Large intestine (tissue), 1 donor: ENCODE results near the gene SMCP. TPM values are rescaled to one million over a fixed set of nuclear protein-coding genes. Genes with fewer than 3 reads are reported as not detected.

Experiments used
- polyA plus RNA-seq: library from polyadenylated mRNA; unstranded; fragments of 120-200 nt; gene quantifications from one replicate; pipeline ENCODE4 v1.2.1, GENCODE V29; 2013

Gene SMCP
- polyA plus RNA-seq, 1 donor, result not detected

Other genes with a start within 250 kb of the SMCP start
- gene LCE2D, start 214.9 kb upstream of the SMCP start, polyA plus RNA-seq, result not detected
- not detected for gene LCE2C, start 203.0 kb upstream of the SMCP start, polyA plus RNA-seq
- gene LCE2B, start 192.2 kb upstream of the SMCP start, polyA plus RNA-seq, result not detected
- not detected for gene LCE2A, start 180.0 kb upstream of the SMCP start, polyA plus RNA-seq
- not detected for gene LCE4A, start 170.2 kb upstream of the SMCP start, polyA plus RNA-seq
- not detected for gene KPRP, start 120.3 kb upstream of the SMCP start, polyA plus RNA-seq
- not detected for gene LCE1F, start 103.2 kb upstream of the SMCP start, polyA plus RNA-seq
- not detected for gene LCE1E, start 92.1 kb upstream of the SMCP start, polyA plus RNA-seq
- gene LCE1D, start 81.6 kb upstream of the SMCP start, polyA plus RNA-seq, result not detected
- not detected for gene LCE1C, start 71.7 kb upstream of the SMCP start, polyA plus RNA-seq
- gene LCE1B, start 66.4 kb upstream of the SMCP start, polyA plus RNA-seq, result not detected
- gene LCE1A, start 50.8 kb upstream of the SMCP start, polyA plus RNA-seq, result not detected
- gene LCE6A, start 35.5 kb upstream of the SMCP start, polyA plus RNA-seq, result not detected
- not detected for gene LCE7A, start 18.3 kb upstream of the SMCP start, polyA plus RNA-seq
- gene IVL, start 30.2 kb downstream of the SMCP start, polyA plus RNA-seq, result not detected
- gene SPRR5, start 68.9 kb downstream of the SMCP start, polyA plus RNA-seq, result not detected
- not detected for gene SPRR4, start 92.3 kb downstream of the SMCP start, polyA plus RNA-seq
- gene SPRR1A, start 105.8 kb downstream of the SMCP start, polyA plus RNA-seq, result not detected
- not detected for gene SPRR3, start 123.4 kb downstream of the SMCP start, polyA plus RNA-seq
- not detected for gene SPRR1B, start 152.9 kb downstream of the SMCP start, polyA plus RNA-seq
- not detected for gene SPRR2D, start 162.8 kb downstream of the SMCP start, polyA plus RNA-seq
- not detected for gene SPRR2A, start 179.2 kb downstream of the SMCP start, polyA plus RNA-seq
- not detected for gene SPRR2B, start 193.3 kb downstream of the SMCP start, polyA plus RNA-seq
- not detected for gene SPRR2E, start 216.2 kb downstream of the SMCP start, polyA plus RNA-seq
- 1.3 TPM for gene SPRR2F, start 235.2 kb downstream of the SMCP start, polyA plus RNA-seq